NB4 (cell line): ENCODE measurements around the gene ANKH.

Experiments used
- CTCF ChIP-seq: IDR thresholded peaks from one replicate; pipeline ENCODE4 v1.5.1; 2012; ENCODE audit warnings: low read depth, low read length
- POLR2A ChIP-seq: IDR thresholded peaks from 2 replicates; pipeline ENCODE4 v1.6.1; 2011; ENCODE audit warnings: mild to moderate bottlenecking; ENCODE audit not compliant: insufficient read length; ENCODE audit errors: extremely low read depth

GRCh38 chr5:14673443-14673842 is 198.1 kb downstream of the ANKH start:
- TF ChIP-seq POLR2A (no peak), CTCF (no peak)
